DMS153 (cell line): Measurements from ENCODE around the gene CYB5B.

Experiments used
- DNase-seq: peaks from one replicate; lab custom pipeline; 2025; lab: John Stamatoyannopoulos, UW

Gene CYB5B

DNA sequence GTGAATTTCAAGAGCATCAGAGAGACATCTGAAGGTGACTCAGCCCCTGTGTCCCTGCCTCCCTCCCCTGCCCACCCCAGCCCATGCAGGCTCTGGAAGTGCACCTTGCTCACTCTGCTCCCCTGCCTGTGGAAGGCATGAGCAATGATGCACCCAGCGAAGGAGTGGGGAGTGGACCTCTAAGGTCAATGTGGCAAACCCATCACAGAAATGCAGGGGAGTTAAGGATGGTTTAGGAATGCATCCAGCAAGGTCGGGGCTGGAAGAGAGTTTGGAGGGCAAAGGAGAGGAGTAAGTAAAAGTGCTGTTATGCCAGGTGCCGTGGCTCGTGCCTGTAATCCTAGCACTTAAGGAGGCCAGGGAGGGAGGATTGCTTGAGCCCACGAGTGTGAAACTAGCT, 61.9 kb downstream of the CYB5B start:
- DNase-seq = no peak

DNA sequence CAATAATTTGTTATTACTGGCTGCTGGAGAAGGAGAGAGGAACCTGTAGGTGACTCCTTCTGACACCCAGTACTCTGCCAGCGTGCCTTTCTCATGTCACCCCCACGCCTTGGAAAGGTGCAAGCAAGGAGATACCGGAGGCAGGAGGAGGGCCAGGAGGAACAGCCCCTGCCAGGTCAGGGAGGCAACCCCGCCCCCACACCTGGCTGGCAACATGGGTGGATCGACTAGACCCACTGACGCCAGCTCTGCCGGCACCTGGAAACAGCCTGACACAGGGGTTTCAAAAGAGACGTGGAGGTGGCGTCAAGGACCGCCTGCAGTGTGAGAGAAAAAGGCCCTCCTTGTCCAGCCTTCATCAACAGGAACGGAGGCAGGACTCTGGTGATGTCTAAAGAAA, 62.3 kb downstream of the CYB5B start:
- DNase-seq = no peak

DNA sequence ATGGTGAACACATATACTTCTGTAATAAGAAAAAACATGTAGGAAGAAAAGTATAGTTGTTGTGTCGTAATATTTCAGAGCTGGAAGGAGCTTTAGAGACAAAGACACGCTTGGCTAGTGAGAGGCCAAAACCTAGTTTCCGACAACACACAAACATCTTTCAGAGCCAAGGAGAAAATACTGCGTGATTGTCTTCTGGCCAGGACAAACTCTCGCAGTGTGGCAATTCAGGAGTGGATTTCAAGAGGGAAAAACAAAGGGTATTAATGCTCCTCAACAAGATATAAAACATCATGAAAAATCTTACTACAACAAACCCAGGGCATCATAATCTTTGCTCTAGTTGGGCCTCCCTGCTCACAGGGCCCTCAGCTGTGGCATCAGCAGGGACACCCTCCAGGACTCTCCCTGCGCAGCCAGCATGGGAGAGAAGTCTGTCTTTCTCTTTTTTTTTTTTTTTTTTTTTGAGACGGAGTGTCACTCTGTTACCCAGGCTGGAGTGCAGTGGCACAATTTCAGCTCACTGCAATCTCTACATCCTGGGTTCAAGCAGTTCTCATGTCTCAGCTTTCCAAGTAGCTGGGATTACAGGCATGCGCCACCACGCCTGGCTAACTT, 66.4 kb downstream of the CYB5B start:
- no peak for DNase-seq

DNA sequence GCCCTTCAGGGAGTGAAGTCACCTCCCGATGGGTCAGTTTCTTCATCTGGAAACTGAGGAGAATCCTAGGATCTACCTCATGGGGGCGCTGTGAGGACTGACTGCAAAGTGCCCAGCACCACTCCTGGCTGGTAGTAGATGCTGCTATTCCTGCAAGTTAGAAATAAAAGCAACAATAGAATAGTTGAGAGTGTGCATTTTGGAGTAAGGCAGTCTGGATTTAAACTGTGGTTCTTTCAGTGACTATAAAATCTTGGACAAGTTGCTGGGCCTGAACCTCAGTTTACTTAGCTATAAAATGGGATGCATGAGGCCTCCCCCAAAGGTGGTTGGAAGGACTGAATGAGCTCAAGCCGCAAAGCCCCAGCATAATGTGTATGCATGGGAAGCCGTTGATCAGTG, 70.6 kb downstream of the CYB5B start:
- no peak for DNase-seq

- no peak for DNase-seq
These were observed 71.4 kb downstream of the CYB5B start for GRCh38 chr16:69495821-69496220.

DNA sequence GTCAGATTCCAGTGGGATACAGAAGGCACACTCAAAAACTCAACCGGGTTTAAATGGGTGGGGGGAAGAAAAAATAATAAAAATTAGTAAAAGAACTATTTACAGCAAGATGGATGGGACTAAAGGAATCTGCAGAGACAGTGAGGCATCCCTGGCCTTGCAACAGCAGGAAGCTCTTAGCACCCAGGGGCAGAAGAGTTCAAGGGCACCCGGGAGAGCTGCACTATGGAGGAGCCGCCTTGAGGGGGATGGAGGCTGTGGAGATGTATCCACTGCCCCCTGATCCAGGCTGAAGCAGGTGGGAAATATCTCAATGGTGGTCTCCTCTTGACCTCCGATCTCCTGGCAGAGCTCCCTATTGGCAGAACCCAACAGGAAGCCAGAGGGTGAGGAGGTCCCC, 72.0 kb downstream of the CYB5B start:
- DNase-seq = no peak

DNA sequence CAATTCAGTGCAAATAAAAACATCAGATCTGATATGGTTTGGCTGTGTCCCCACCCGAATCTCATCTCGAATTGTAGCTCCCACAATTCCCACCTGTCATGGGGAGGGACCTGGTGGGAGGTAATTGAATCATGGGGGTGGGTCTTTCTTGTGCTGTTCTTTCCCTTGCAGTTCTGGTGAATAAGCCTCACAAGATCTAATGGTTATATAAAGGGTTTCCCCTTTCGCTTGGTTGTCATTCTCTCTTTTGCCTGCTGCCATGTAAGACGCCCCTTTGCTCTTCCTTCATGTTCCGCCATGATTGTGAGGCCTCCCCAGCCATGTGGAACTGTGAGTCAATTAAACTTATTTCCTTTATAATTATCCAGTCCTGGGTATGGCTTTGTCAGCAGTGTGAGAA, 72.5 kb downstream of the CYB5B start:
- no peak for DNase-seq

DNA sequence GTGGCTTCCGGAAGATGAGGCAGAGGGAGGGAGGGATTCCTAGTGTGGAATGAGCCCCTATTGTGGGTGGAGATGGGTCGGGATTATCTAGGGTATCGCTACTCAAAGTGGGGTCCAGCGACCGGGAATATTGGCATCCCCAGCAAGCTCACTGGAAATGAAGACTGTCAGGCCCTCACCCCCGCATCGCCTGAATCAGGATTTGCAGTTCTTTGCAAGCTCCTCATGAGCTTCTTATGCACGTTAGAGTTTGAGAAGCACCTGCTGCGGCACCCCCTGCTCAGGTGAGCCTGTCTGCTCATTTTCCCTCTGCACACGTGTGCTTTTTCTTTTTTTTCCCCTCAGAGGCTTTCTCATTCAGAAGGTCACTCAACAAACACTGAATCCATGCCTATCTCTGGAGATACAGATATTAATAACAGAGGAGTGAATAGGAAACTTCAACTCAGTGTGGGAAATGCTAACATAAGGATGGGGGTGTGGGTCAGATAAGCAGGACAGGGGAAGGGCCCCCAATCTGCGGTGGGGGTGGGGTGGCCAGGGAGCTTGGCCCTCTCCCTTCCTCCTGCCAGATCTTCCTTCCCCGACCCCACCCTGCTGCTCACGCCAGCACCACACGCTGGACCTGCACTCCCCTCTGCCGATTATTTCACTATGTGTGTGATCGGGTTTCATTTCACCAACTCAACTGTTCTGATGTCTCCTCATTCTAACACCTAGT, 73.6 kb downstream of the CYB5B start:
- no peak for DNase-seq

GRCh38 chr16:69498926-69499325, 74.5 kb downstream of the CYB5B start:
- no peak for DNase-seq

DNA sequence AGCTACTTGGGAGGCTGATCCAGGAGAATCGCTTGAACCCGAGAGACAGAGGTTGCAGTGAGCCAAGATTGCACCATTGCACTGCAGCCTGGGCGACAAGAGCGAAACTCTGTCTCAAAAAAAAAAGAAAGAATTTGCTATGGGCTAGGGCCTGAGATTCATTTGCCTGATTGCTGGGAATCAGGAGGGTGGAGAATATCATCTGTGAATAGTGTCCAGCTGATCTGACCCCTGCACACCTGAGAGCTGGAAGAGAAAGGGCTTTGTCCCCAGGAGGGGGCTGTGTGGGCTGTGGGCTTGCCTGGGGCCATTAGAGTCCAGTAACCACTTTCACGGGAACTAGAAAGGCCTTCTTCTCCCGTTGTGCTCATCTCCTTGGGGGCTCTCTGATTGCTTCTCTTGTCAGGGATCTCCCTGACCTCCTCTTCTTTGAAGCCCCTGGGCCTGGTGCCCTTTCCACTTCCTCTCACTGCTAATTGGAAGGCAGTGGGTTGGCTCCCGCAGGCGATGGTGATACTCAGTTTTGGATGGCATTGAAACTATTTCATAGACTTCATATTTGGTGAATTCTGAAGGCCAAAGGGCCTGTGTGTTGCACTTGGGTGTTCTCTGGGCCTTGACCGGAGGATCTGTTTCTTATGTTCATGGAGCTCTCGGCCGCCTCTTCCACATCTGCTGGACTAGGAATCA, 75.3 kb downstream of the CYB5B start:
- no peak for DNase-seq

GRCh38 chr16:69500496-69500895, 76.1 kb downstream of the CYB5B start:
- DNase-seq = no peak

GRCh38 chr16:69501956-69502745, 77.7 kb downstream of the CYB5B start:
- DNase-seq = no peak

- DNase-seq = no peak
These were observed 78.8 kb downstream of the CYB5B start for GRCh38 chr16:69503244-69503643.

DNA sequence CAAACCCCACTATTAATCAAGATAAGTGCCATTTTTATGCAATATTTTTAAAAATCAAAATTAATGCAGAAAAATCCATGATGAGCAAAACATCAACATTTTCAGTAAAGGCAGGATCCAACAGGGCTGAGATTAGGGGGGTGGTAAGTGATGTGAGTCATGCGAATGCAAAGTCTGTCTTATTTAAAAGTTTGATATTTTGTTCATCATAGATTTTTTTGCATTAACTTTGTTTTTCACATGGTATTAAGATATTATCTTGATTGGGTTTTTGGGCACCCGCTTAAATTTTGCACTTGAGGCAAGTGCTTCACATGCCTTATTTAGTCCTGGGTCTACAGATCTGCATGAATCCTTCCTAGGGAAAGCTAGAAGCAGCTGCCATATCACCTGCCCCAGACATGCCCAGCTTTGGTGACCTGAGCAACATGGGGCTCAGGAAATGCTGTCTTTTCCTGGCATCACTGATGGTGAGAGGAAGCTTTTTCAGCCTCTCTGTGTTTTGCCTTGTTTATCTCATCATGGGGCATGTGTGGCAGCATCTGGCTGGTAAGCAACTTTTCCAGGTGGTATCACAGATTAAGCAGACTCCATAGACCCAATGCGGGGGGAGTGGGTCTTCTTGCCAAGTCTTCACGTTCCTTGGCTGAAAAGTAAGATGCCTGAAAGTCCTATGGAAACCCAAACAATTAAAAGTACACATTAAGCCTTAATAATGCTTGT, 83.8 kb downstream of the CYB5B start:
- no peak for DNase-seq

- DNase-seq = no peak
These were observed 84.7 kb downstream of the CYB5B start for GRCh38 chr16:69509125-69509524.

DNA sequence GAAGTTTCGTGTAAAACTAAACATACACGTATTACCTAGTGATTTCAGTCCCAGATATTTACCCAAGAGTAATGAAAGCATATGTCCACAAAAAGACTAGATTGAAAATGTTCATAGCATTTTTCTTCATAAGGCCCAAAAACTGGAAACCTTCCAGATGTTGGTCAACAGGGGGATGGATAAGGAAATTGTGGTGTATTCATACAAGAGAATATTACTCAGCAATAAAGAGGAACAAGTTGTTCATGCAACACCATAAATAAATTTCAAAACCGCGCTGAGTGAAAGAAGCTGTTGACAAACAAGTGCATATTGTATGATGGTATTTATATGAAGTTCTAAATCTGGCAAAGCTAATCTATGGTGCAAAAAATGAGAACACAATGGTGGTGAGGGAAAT, 87.2 kb downstream of the CYB5B start:
- no peak for DNase-seq

GRCh38 chr16:69513180-69513966, 89.0 kb downstream of the CYB5B start:
- no peak for DNase-seq

DNA sequence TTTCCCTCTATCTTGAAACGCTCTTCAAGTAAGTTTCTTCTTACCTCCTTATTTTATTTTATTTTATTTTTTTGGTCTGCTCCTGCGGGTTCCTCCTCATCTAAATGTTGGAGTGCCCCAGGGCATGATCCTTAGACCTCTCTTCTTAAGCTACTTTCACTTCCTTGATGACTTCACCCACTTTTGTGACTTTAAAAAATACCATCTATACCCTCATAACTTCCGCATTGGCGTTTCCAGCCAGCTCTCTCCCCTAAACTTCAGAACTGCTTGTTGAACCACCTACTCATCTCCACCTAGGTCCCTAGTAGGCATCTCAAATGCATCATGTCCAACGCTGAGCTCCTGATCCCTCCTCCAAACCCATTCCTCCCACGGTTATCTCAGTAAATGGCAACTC, 89.9 kb downstream of the CYB5B start:
- no peak for DNase-seq
